PC-3 (cell line): Measurements from ENCODE around the gene ATG5.

Experiments
- CTCF ChIP-seq: fragments of 300-600 bp; sonication (generic); conservative IDR thresholded peaks from 2 replicates; pipeline ENCODE4 v1.5.1; 2017; ENCODE audit warnings: antibody characterized with exemption, low read depth, mild to moderate bottlenecking, low read length
- EZH2 ChIP-seq: fragments of 300-600 bp; sonication (generic); IDR thresholded peaks from one replicate; pipeline ENCODE4 v1.6.1; 2017; ENCODE audit warnings: antibody characterized with exemption, mild to moderate bottlenecking, low read length; ENCODE audit not compliant: unreplicated experiment
- EZH2phosphoT487 ChIP-seq: fragments of 300-600 bp; sonication (generic); IDR thresholded peaks from 2 replicates; pipeline ENCODE4 v1.6.1; 2018; ENCODE audit warnings: mild to moderate bottlenecking, antibody characterized with exemption, low read length, borderline replicate concordance

- TF ChIP-seq CTCF (no peak), EZH2phosphoT487 (no peak), EZH2 (no peak)
Observed at GRCh38 chr6:106272287-106272686, 53.3 kb downstream of the ATG5 start.
